K562 (cell line): ENCODE measurements around the gene ZNF772. TPM values are rescaled to one million over a fixed set of nuclear protein-coding genes. Genes with fewer than 3 reads are reported as not detected.

Experiments used
- CBX1 ChIP-seq: sonication (generic); IDR thresholded peaks from 2 replicates; pipeline ENCODE4 v1.6.1; 2016; ENCODE audit warnings: antibody characterized with exemption, low read depth, mild to moderate bottlenecking
- CTCF ChIP-seq, 3 experiments: IDR thresholded peaks in 2 of 3; conservative IDR thresholded peaks in 1 of 3; 2 replicates each; pipeline ENCODE4 v1.5.1; 2011 to 2012; ENCODE audit warnings: low read length in 3 of 3, mild to moderate bottlenecking in 3 of 3, control low read depth in 2 of 3, improper control_type of control experiment in 1 of 3, inconsistent platforms in 1 of 3, low read depth in 1 of 3, mixed read lengths in 1 of 3, moderate library complexity in 1 of 3; ENCODE audit not compliant: insufficient read depth in 2 of 3
- E2F6 ChIP-seq, 2 experiments: IDR thresholded peaks; 2 replicates each; pipeline ENCODE4 v1.6.1; 2011; ENCODE audit warnings: borderline replicate concordance in 1 of 2, control low read depth in 1 of 2, low read depth in 1 of 2, low read length in 1 of 2, mild to moderate bottlenecking in 1 of 2, mixed read lengths in 1 of 2, moderate library complexity in 1 of 2; ENCODE audit not compliant: insufficient read depth in 1 of 2, insufficient read length in 1 of 2, poor library complexity in 1 of 2, severe bottlenecking in 1 of 2; ENCODE audit errors: extremely low read depth in 1 of 2
- ERF ChIP-seq: fragments of 450-650 bp; formaldehyde crosslinking; IDR thresholded peaks from 2 replicates; pipeline ENCODE4 v1.4.0; 2020; ENCODE audit warnings: mild to moderate bottlenecking, mixed read lengths
- JUND ChIP-seq, 2 experiments: IDR thresholded peaks; 2 replicates in 1 of 2; 3 replicates in 1 of 2; pipeline ENCODE4 v1.6.1; 2011; ENCODE audit warnings: borderline replicate concordance in 2 of 2, low read depth in 2 of 2, low read length in 2 of 2, improper control_type of control experiment in 1 of 2, missing biosample characterization in 1 of 2, missing genetic modification characterization in 1 of 2, missing genetic modification reagents in 1 of 2
- RERE ChIP-seq: sonication (generic); formaldehyde crosslinking; IDR thresholded peaks from 2 replicates; pipeline ENCODE4 v1.8.0; 2023; ENCODE audit warnings: missing genetic modification reagents, mild to moderate bottlenecking, borderline replicate concordance
- TRIM25 ChIP-seq: fragments of 450-650 bp; IDR thresholded peaks from 2 replicates; pipeline ENCODE4 v1.7.0; 2016; ENCODE audit warnings: borderline replicate concordance
- ZC3H11A ChIP-seq: IDR thresholded peaks from 2 replicates; pipeline ENCODE4 v1.6.1; 2012; ENCODE audit warnings: low read depth, low read length, improper control_type of control experiment
- ZNF655 ChIP-seq: fragments of 250-450 bp; sonication (Bioruptor Pico); IDR thresholded peaks from 2 replicates; pipeline ENCODE4 v1.5.0; 2021
- ZNF717 ChIP-seq: fragments of 250-450 bp; sonication (Bioruptor Pico); IDR thresholded peaks from 2 replicates; pipeline ENCODE4 v1.5.0; 2021
- polyA plus RNA-seq, 8 experiments: library from polyadenylated mRNA; depleted of rRNA in 4 of 8; stranded (reverse) in 5 of 8; unstranded in 3 of 8; fragments of >200 nt; fragmentation: Nextera tagmentation in 2 of 8; fragmentation: Illumina TruSeq in 1 of 8; extraction: Ambion mirVana in 2 of 8; extraction: Trizol in 1 of 8; gene quantifications; 2 replicates each; pipeline versions ENCODE4 v1.2.1 to v1.2.3, GENCODE V29; 2011 to 2014; ENCODE audit warnings: inconsistent platforms in 1 of 8, missing spikeins in 1 of 8
- total RNA-seq, 7 experiments: library from RNA; depleted of rRNA in 6 of 7; stranded (reverse); fragments of >200 nt in 6 of 7; fragmentation: Illumina TruSeq in 2 of 7; extraction: Trizol in 2 of 7; gene quantifications; 2 replicates each; pipeline versions ENCODE4 v1.2.1 to v1.2.3, GENCODE V29; 2011 to 2021; ENCODE audit warnings: low replicate concordance in 1 of 7

ZNF772 gene
- total and polyA plus RNA-seq, 9 of the 15 experiments (the other 6 are each of a cell fraction or from before 2014, with no cell fraction given) = 0.13 to 1.9 (median 1.1) TPM

GRCh38 chr19:57437931-57438330, 39.4 kb downstream of the ZNF772 start (continued):
- TF ChIP-seq TRIM25 (no peak), E2F6 (IDR thresholded peaks at IDR 0.05; ENCODE audit: borderline replicate concordance in 1 of 2, extremely low read depth in 1 of 2, insufficient read depth in 1 of 2, insufficient read length in 1 of 2, low read depth in 1 of 2, low read length in 1 of 2, poor library complexity in 1 of 2, severe bottlenecking in 1 of 2) (no peak), ERF (CRISPR knock-in tag) (no peak), CTCF (IDR thresholded peaks at IDR 0.05 in 2 of 3, conservative IDR thresholded peaks at IDR 0.05 in 1 of 3; ENCODE audit: insufficient read depth in 2 of 3, low read depth in 1 of 3, low read length in 3 of 3) (no peak), ZC3H11A (no peak), JUND (IDR thresholded peaks at IDR 0.05; ENCODE audit: borderline replicate concordance, low read depth, low read length) (no peak), JUND (tag; IDR thresholded peaks at IDR 0.05; ENCODE audit: borderline replicate concordance, low read depth, low read length) (no peak), CBX1 (no peak), RERE (CRISPR knock-in tag) (no peak), ZNF655 (no peak), ZNF717 (CRISPR knock-in tag) (no peak)
